Measurements from ENCODE around the gene ARRB2. TPM values are rescaled to one million over a fixed set of nuclear protein-coding genes. Genes with fewer than 3 reads are reported as not detected.

Gene ARRB2
- total and polyA plus RNA-seq, 2 of the 13 experiments (the other 11 are each of a cell fraction or from before 2014, with no cell fraction given): 21.5 to 49.2 TPM

DNA sequence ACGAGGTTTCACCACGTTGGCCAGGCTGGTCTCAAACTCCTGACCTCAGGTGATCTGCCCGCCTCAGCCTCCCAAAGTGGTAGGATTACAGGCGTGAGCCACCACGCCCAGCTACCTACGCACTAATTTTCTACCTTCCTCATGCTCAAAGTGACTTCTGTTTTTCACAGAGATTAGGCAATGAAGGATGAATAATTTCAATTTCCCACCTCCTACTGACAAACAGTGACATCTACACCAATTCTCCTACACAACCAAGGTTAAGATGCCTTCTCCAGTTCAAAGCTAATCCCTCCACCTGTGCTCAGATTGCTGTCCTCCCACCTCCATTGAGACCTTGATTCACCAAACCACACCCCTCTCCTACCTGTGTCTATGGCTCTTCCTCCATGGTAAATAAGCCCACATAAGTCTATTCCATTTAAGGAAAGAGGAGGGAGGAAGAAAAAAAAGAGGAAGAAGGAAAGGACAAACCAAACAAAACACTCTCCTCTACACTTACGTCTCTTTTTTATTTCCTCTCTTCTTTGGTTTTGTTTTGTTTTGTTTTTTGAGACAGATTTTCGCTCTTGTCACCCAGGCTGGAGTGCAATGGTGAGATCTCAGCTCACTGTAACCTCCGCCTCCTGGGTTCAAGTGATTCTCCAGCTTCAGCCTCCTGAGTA lies 15.3 kb downstream of the ARRB2 start:
- Histone ChIP-seq H2AFZ (ENCODE audit: low read length) (no peak overlapping the region), H3K36me3 (replicated peaks in 1 of 2; ENCODE audit: control insufficient read depth in 1 of 2, insufficient read depth in 2 of 2, low read length in 2 of 2) (no peaks in the 10 kb centered on the region), H3K27ac (ENCODE audit: extremely low read length, insufficient read depth, low read length) (no peak overlapping the region), H3K4me3 (replicated peaks in 1 of 3; ENCODE audit: insufficient read depth in 1 of 3, low read depth in 2 of 3, low read length in 3 of 3) (no peak overlapping the region), H3K9me3 (ENCODE audit: low read length) (no peaks in the 10 kb centered on the region), H3K4me2 (ENCODE audit: low read depth, low read length) (no peak overlapping the region), H3K4me1 (ENCODE audit: insufficient read depth, low read length) (peaks cover 57% of the 10 kb centered on the region), H4K20me1 (ENCODE audit: insufficient read depth, low read length) (no peaks in the 10 kb centered on the region), H3K27me3 (ENCODE audit: control insufficient read depth in 1 of 2, insufficient read depth in 2 of 2, low read length in 2 of 2) (no peaks in the 10 kb centered on the region; a peak in 1 of 5 replicates), H3K9ac (ENCODE audit: insufficient read depth, low read depth, low read length) (no peak overlapping the region), H3K79me2 (ENCODE audit: insufficient read depth, low read length) (peaks cover 6% of the 10 kb centered on the region)
- FAIRE-seq (no peak), DNase-seq (ENCODE audit: low spot score) (no peak), ATAC-seq (no peak)
- ChIA-PET CTCF (ENCODE audit: low intra/inter-chr PET ratio, low total read pairs) (no interaction called here), POLR2A (interaction anchor here (0.6 to 2.4 kb wide), 3 partner anchors 16 to 82 kb away, joined by 3 to 7 read pairs (median 3); partner anchors contain the start of gene ARRB2)
- in situ Hi-C loops (cut with HindIII; ENCODE audit: extremely low pct_ligation_motif_present, low pct_unique_long_range_greater_than_20kb) (no loop called here), intact Hi-C loops (cut with micrococcal nuclease; ENCODE audit: unreplicated experiment) (no loop called here)
- whole genome bisulfite sequencing (ENCODE audit: low lambda C conversion rate): 91% methylated on average over 9 of the region's 9 CpGs
- no TSS peak for BruUV-seq (replicated peaks)
- TF ChIP-seq PAWR (CRISPR knock-in tag; IDR thresholded peaks at IDR 0.05; ENCODE audit: borderline replicate concordance): no peak
- no peak for TF ChIP-seq THYN1 (CRISPR knock-in tag; IDR thresholded peaks at IDR 0.05; ENCODE audit: borderline replicate concordance, low read depth)
- TF ChIP-seq JUND (CRISPR knock-in tag; IDR thresholded peaks at IDR 0.05): no peak
- TF ChIP-seq SRF (IDR thresholded peaks at IDR 0.05; ENCODE audit: low read depth, low read length): no peak
- TF ChIP-seq DPF2 (CRISPR knock-in tag; IDR thresholded peaks at IDR 0.05; ENCODE audit: borderline replicate concordance, low read depth): no peak
- no peak for TF ChIP-seq MTF1 (CRISPR knock-in tag; IDR thresholded peaks at IDR 0.05)

DNA sequence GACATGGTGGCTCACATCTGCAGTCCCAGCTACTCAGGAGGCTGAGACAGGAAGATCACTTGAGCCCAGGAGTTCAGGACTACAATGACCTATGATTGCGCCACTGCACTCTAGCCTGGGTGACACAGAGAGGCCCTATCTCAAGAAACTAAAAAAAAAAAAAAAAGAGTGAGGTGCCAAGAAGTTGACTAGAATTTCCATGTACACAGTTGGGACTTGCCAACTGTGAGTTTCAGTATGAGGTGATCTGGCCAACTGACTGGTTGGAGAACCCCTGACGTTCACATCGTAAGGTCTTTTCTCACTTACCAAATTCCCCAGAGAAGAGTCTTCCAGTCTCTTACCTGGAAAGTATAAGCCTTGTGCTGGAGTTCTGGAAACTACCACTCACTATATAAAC lies 17.7 kb downstream of the ARRB2 start:
- 33% methylated on average over 3 of the region's 3 CpGs for WGBS (ENCODE audit: low lambda C conversion rate)
- BruUV-seq (replicated peaks): no TSS peak
- TF ChIP-seq ZNF670 (CRISPR knock-in tag; IDR thresholded peaks at IDR 0.05; ENCODE audit: borderline replicate concordance) (no peak), PTBP1 (IDR thresholded peaks at IDR 0.05; ENCODE audit: low read depth, low read length, poor library complexity, severe bottlenecking) (no peak), EEA1 (CRISPR knock-in tag; IDR thresholded peaks at IDR 0.05; ENCODE audit: borderline replicate concordance) (no peak), CEBPB (IDR thresholded peaks at IDR 0.05; ENCODE audit: borderline replicate concordance, low read depth, low read length) (peak; percentile 21; the same call in 1 of the 2 replicates), PHF21A (CRISPR knock-in tag; IDR thresholded peaks at IDR 0.05) (no peak), MYC (CRISPR knock-in tag; IDR thresholded peaks at IDR 0.05; ENCODE audit: borderline replicate concordance) (no peak), CEBPG (CRISPR knock-in tag; IDR thresholded peaks at IDR 0.05) (peak; percentile 40; the same call in 1 of the 2 replicates)
- TF ChIP-seq, protein P1, sequence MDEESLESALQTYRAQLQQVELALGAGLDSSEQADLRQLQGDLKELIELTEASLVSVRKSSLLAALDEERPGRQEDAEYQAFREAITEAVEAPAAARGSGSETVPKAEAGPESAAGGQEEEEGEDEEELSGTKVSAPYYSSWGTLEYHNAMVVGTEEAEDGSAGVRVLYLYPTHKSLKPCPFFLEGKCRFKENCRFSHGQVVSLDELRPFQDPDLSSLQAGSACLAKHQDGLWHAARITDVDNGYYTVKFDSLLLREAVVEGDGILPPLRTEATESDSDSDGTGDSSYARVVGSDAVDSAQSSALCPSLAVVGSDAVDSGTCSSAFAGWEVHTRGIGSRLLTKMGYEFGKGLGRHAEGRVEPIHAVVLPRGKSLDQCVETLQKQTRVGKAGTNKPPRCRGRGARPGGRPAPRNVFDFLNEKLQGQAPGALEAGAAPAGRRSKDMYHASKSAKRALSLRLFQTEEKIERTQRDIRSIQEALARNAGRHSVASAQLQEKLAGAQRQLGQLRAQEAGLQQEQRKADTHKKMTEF (CRISPR knock-in tag; IDR thresholded peaks at IDR 0.05): no peak
- TF ChIP-seq, protein P2, sequence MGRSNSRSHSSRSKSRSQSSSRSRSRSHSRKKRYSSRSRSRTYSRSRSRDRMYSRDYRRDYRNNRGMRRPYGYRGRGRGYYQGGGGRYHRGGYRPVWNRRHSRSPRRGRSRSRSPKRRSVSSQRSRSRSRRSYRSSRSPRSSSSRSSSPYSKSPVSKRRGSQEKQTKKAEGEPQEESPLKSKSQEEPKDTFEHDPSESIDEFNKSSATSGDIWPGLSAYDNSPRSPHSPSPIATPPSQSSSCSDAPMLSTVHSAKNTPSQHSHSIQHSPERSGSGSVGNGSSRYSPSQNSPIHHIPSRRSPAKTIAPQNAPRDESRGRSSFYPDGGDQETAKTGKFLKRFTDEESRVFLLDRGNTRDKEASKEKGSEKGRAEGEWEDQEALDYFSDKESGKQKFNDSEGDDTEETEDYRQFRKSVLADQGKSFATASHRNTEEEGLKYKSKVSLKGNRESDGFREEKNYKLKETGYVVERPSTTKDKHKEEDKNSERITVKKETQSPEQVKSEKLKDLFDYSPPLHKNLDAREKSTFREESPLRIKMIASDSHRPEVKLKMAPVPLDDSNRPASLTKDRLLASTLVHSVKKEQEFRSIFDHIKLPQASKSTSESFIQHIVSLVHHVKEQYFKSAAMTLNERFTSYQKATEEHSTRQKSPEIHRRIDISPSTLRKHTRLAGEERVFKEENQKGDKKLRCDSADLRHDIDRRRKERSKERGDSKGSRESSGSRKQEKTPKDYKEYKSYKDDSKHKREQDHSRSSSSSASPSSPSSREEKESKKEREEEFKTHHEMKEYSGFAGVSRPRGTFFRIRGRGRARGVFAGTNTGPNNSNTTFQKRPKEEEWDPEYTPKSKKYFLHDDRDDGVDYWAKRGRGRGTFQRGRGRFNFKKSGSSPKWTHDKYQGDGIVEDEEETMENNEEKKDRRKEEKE (IDR thresholded peaks at IDR 0.05): no peak

More for the DNA sequence above, 17.7 kb downstream of the ARRB2 start:
- in situ Hi-C loops (cut with HindIII; ENCODE audit: extremely low pct_ligation_motif_present, low pct_unique_long_range_greater_than_20kb) (no loop called here), intact Hi-C loops (cut with micrococcal nuclease; ENCODE audit: unreplicated experiment) (no loop called here)
- no peaks in the 10 kb centered on the region; a peak in 1 of 5 replicates for H3K27me3 ChIP-seq (ENCODE audit: control insufficient read depth in 1 of 2, insufficient read depth in 2 of 2, low read length in 2 of 2)
- no peaks in the 10 kb centered on the region for H4K20me1 ChIP-seq (ENCODE audit: insufficient read depth, low read length)
- DNase-seq (ENCODE audit: low spot score): no peak
- no peak overlapping the region for H3K4me3 ChIP-seq (replicated peaks in 1 of 3; ENCODE audit: insufficient read depth in 1 of 3, low read depth in 2 of 3, low read length in 3 of 3)
- 0 out of 2 replicates have a peak overlapping the region, but pooled peaks have one; percentile 12 for H3K4me2 ChIP-seq (ENCODE audit: low read depth, low read length)
- no peak overlapping the region for H3K27ac ChIP-seq (ENCODE audit: extremely low read length, insufficient read depth, low read length)
- no peaks in the 10 kb centered on the region for H3K36me3 ChIP-seq (replicated peaks in 1 of 2; ENCODE audit: control insufficient read depth in 1 of 2, insufficient read depth in 2 of 2, low read length in 2 of 2)
- POLR2A ChIA-PET: interaction anchor here (1.0 to 1.5 kb wide), 5 partner anchors 20 to 62 kb away, joined by 5 to 6 read pairs (median 5); partner anchors contain the start of genes GLTPD2, PELP1 and TM4SF5
- no peak overlapping the region for H2AFZ ChIP-seq (ENCODE audit: low read length)
- peaks cover 49% of the 10 kb centered on the region for H3K4me1 ChIP-seq (ENCODE audit: insufficient read depth, low read length)
- CTCF ChIA-PET (ENCODE audit: low intra/inter-chr PET ratio, low total read pairs): no interaction called here
- peak; percentile 47 for FAIRE-seq
- H3K9ac ChIP-seq (ENCODE audit: insufficient read depth, low read depth, low read length): no peak overlapping the region
- no peak for ATAC-seq
- peaks cover 6% of the 10 kb centered on the region for H3K79me2 ChIP-seq (ENCODE audit: insufficient read depth, low read length)
- H3K9me3 ChIP-seq (ENCODE audit: low read length): no peaks in the 10 kb centered on the region

Measured in HepG2 (cell line).